GM12878 (cell line): Measurements from ENCODE around the gene CFI. TPM values are rescaled to one million over a fixed set of nuclear protein-coding genes. Genes with fewer than 3 reads are reported as not detected.
A peak's percentile ranks its signal among the peaks of the same experiment; 100 is the strongest.

Experiments
- ATAC-seq: fragments of 200-7000 bp; cut with Tn5 transposase; 3 replicates; pipeline ENCODE4 v1.9.1; 2020; ENCODE audit warnings: mild to moderate bottlenecking, moderate library complexity
- BruUV-seq: library from RNA; stranded (reverse); fragments of 400-500 nt; replicated peaks from 2 replicates; lab custom pipeline; 2021; lab: Mats Ljungman, UMichigan
- CTCF ChIA-PET: fragments of 300-600 bp; sonication (Branson Sonifier 250); formaldehyde crosslinking; extraction: SDS; loops from one replicate; lab custom pipeline; 2021; ENCODE audit warnings: inconsistent platforms; lab: Yijun Ruan, JAX
- POLR2A ChIA-PET: fragments of 350-600 bp; formaldehyde crosslinking; extraction: SDS; loops from one replicate; lab custom pipeline; 2021; ENCODE audit warnings: inconsistent platforms; lab: Charles Lee
- RAD21 ChIA-PET: fragments of 300-600 bp; sonication (Branson Sonifier 250); formaldehyde crosslinking; loops from one replicate; lab custom pipeline; 2023; ENCODE audit warnings: antibody characterized with exemption; ENCODE audit not compliant: unreplicated experiment; lab: Charles Lee
- SMC1A ChIA-PET: fragments of 300-600 bp; sonication (Branson Sonifier 250); formaldehyde crosslinking; loops from one replicate; lab custom pipeline; 2023; ENCODE audit not compliant: unreplicated experiment, uncharacterized antibody; lab: Charles Lee
- DNase-seq: peaks from one replicate; pipeline ENCODE4 v3.0.0-alpha.2; 2011; ENCODE audit warnings: low read depth, low spot score
- FAIRE-seq: peaks from 3 replicates; lab custom pipeline; 2011; peaks lifted over from hg19 to GRCh38; lab: Jason Lieb, UNC
- H2AFZ ChIP-seq: 2 replicates; pipeline ENCODE4 v1.6.0; 2011; ENCODE audit warnings: low read depth, low read length, control low read depth; ENCODE audit not compliant: control insufficient read depth
- H3K27ac ChIP-seq: 2 replicates; pipeline ENCODE4 v1.5.1; 2011; ENCODE audit warnings: control low read depth; ENCODE audit not compliant: control insufficient read depth, insufficient read depth
- H3K27me3 ChIP-seq, 2 experiments: replicated peaks in 1 of 2; 2 replicates each; pipeline versions ENCODE4 v1.6.0 to v1.6.1; 2011; ENCODE audit warnings: low read length in 1 of 2; ENCODE audit not compliant: control insufficient read depth in 2 of 2, insufficient read depth in 2 of 2
- H3K36me3 ChIP-seq, 2 experiments: 2 replicates each; pipeline ENCODE4 v1.5.1; 2011; ENCODE audit warnings: low read length in 1 of 2; ENCODE audit not compliant: control insufficient read depth in 2 of 2, insufficient read depth in 2 of 2
- H3K4me1 ChIP-seq: 2 replicates; pipeline ENCODE4 v1.6.1; 2011; ENCODE audit warnings: mild to moderate bottlenecking, low read length, moderate library complexity, mixed read lengths; ENCODE audit not compliant: control insufficient read depth, insufficient read depth
- H3K4me2 ChIP-seq: 2 replicates; pipeline ENCODE4 v1.6.0; 2011; ENCODE audit warnings: control low read depth; ENCODE audit not compliant: control insufficient read depth, insufficient read depth
- H3K4me3 ChIP-seq: fragments of 200-600 bp; sonication (generic); 2 replicates; pipeline ENCODE4 v1.5.1; 2016
- H3K79me2 ChIP-seq: 2 replicates; pipeline ENCODE4 v1.6.0; 2011; ENCODE audit warnings: low read length; ENCODE audit not compliant: control insufficient read depth, insufficient read depth
- H3K9ac ChIP-seq: 2 replicates; pipeline ENCODE4 v1.8.0; 2011; ENCODE audit warnings: low read length, control low read depth, mixed read lengths; ENCODE audit not compliant: control insufficient read depth, insufficient read depth
- H3K9me3 ChIP-seq: replicated peaks from 3 replicates; pipeline ENCODE4 v1.5.1; 2011; ENCODE audit warnings: mild to moderate bottlenecking, low read length; ENCODE audit not compliant: control insufficient read depth, insufficient read depth
- H4K20me1 ChIP-seq: 2 replicates; pipeline ENCODE4 v1.6.0; 2011; ENCODE audit not compliant: control insufficient read depth, insufficient read depth
- ASH2L ChIP-seq: fragments of 300-600, 200-600 bp; sonication (generic); IDR thresholded peaks from 2 replicates; pipeline ENCODE4 v1.6.1; 2017; ENCODE audit warnings: low read depth, mild to moderate bottlenecking, borderline replicate concordance
- DPF2 ChIP-seq: fragments of 450-650 bp; IDR thresholded peaks from 2 replicates; pipeline ENCODE4 v1.6.1; 2017; ENCODE audit warnings: mild to moderate bottlenecking
- GATAD2B ChIP-seq: fragments of 450-650 bp; conservative IDR thresholded peaks from 2 replicates; pipeline ENCODE4 v1.6.1; 2017; ENCODE audit warnings: low read depth, mild to moderate bottlenecking, moderate library complexity
- NR2C2 ChIP-seq: IDR thresholded peaks from 2 replicates; pipeline ENCODE4 v1.6.1; 2011; ENCODE audit warnings: borderline replicate concordance, low read depth; ENCODE audit not compliant: control insufficient read depth, insufficient read length
- PAX8 ChIP-seq: fragments of 450-650 bp; IDR thresholded peaks from 2 replicates; pipeline ENCODE4 v1.6.1; 2017; ENCODE audit warnings: mild to moderate bottlenecking, moderate library complexity
- POLR2AphosphoS5 ChIP-seq: IDR thresholded peaks from 2 replicates; pipeline ENCODE4 v1.6.1; 2011; ENCODE audit warnings: mild to moderate bottlenecking, low read length, inconsistent platforms
- WRNIP1 ChIP-seq: IDR thresholded peaks from 2 replicates; pipeline ENCODE4 v1.6.1; 2011; ENCODE audit warnings: low read depth, low read length, improper control_type of control experiment, borderline replicate concordance
- YBX1 ChIP-seq: fragments of 450-650 bp; IDR thresholded peaks from 2 replicates; pipeline ENCODE4 v1.6.1; 2016; ENCODE audit warnings: antibody characterized with exemption
- ZBTB4 ChIP-seq: fragments of 450-650 bp; formaldehyde crosslinking; IDR thresholded peaks from 2 replicates; pipeline ENCODE4 v1.4.0; 2022; ENCODE audit warnings: mild to moderate bottlenecking, moderate library complexity
- ZNF217 ChIP-seq: fragments of 450-650 bp; IDR thresholded peaks from 2 replicates; pipeline ENCODE4 v1.6.1; 2017; ENCODE audit warnings: antibody characterized with exemption, mild to moderate bottlenecking
- ZNF622 ChIP-seq: fragments of 450-650 bp; IDR thresholded peaks from 2 replicates; pipeline ENCODE4 v1.6.1; 2017; ENCODE audit warnings: mild to moderate bottlenecking, inconsistent platforms
- WGBS: methylation state at CpG from one replicate; pipeline ENCODE4 v1.1.6; 2016; ENCODE audit warnings: low lambda C conversion rate; ENCODE audit not compliant: insufficient replicate concordance, insufficient coverage; ENCODE audit errors: missing lambda C conversion rate; 5-methylcytosine and 5-hydroxymethylcytosine counted together
- in situ Hi-C: fragments of 300-500 bp; cut with MboI; formaldehyde crosslinking; loops from 9 replicates; pipeline ENCODE4 v1.14.3; 2018; ENCODE audit warnings: mixed read lengths
- intact Hi-C: fragments of 100-400 bp; cut with micrococcal nuclease; formaldehyde crosslinking; loops from one replicate; pipeline ENCODE4 v1.14.2; 2022; ENCODE audit not compliant: unreplicated experiment
- polyA plus RNA-seq, 11 experiments: library from polyadenylated mRNA; depleted of rRNA in 4 of 11; unstranded in 6 of 11; stranded (reverse) in 5 of 11; fragments of >200 nt; fragmentation: Nextera tagmentation in 4 of 11; fragmentation: Illumina TruSeq in 1 of 11; extraction: Ambion mirVana in 4 of 11; extraction: Trizol in 1 of 11; gene quantifications; 1 replicate in 1 of 11; 2 replicates in 10 of 11; pipeline versions ENCODE4 v1.2.1 to v1.2.3, GENCODE V29; 2011 to 2016; ENCODE audit warnings: inconsistent platforms in 2 of 11, missing spikeins in 2 of 11, low read depth in 1 of 11
- total RNA-seq, 4 experiments: library from RNA; depleted of rRNA in 3 of 4; stranded (reverse); fragments of >200 nt in 3 of 4; fragmentation: Illumina TruSeq in 1 of 4; extraction: Trizol in 1 of 4; gene quantifications; 2 replicates each; pipeline versions ENCODE4 v1.2.1 to v1.2.3, GENCODE V29; 2013 to 2021

CFI gene
- total and polyA plus RNA-seq, 10 of the 15 experiments (the other 5 are each of a cell fraction or from before 2014, with no cell fraction given): 0.15 to 0.28 TPM; not detected in 8

GRCh38 chr4:109708435-109708834 lies 93.4 kb downstream of the CFI start:
- ChIA-PET RAD21 (interaction anchor here (1.0 to 1.2 kb wide), 2 partner anchors 9 to 146 kb away, joined by 3 read pairs; no protein-coding TSS in a partner anchor), SMC1A (interaction anchor here (1.2 kb wide), 1 partner anchor 136 kb away, joined by 3 read pairs; no protein-coding TSS in a partner anchor), CTCF (interaction anchor here (0.7 to 1.1 kb wide), 2 partner anchors 95 to 118 kb away, joined by 3 read pairs; no protein-coding TSS in a partner anchor), POLR2A (interaction anchor here (0.6 kb wide), 1 partner anchor 262 kb away, joined by 6 read pairs; no protein-coding TSS in a partner anchor)
- H2AFZ ChIP-seq: no peak overlapping the region
- no peaks in the 10 kb centered on the region for H3K9me3 ChIP-seq
- peak overlapping the region; percentile 39 for H3K4me2 ChIP-seq
- no peak overlapping the region for H3K27ac ChIP-seq
- H3K79me2 ChIP-seq: no peaks in the 10 kb centered on the region
- WGBS: 100% methylated on average over 2 of the region's 2 CpGs
- FAIRE-seq (no peak), DNase-seq (no peak), ATAC-seq (no peak)
- BruUV-seq: no TSS peak
- no peaks in the 10 kb centered on the region for H4K20me1 ChIP-seq
- intact Hi-C loops: loop anchor here (10.0 kb wide), 1 partner anchor 266 kb away; no protein-coding TSS in a partner anchor
- H3K36me3 ChIP-seq: 0 out of 4 replicates have a peak, but pooled peaks cover 0 to 2% of the 10 kb centered on the region in 2 experiments
- no peak overlapping the region for H3K9ac ChIP-seq
- no peak overlapping the region for H3K4me3 ChIP-seq
- peaks cover 5% of the 10 kb centered on the region; the same call in 1 of the 2 replicates for H3K4me1 ChIP-seq
- in situ Hi-C loops: no loop called here
- no peak for TF ChIP-seq ZNF217
- no peak for TF ChIP-seq PAX8
- TF ChIP-seq GATAD2B: no peak
- no peak for TF ChIP-seq ZBTB4 (CRISPR knock-in tag)
- no peak for TF ChIP-seq ZNF622
- TF ChIP-seq YBX1: no peak
- no peak for TF ChIP-seq WRNIP1
- no peak for TF ChIP-seq NR2C2
- TF ChIP-seq POLR2AphosphoS5: no peak
- no peak for TF ChIP-seq ASH2L
- no peak for TF ChIP-seq DPF2
- TF ChIP-seq, all 136 proteins: peak for 0
- H3K27me3 ChIP-seq: no peaks in the 10 kb centered on the region
